HL-60 (cell line): Measurements from ENCODE around the gene FMN1.

Experiments used
- DNase-seq, 2 experiments: peaks; one replicate each; pipeline ENCODE4 v3.0.0-alpha.2; 2010 to 2020; ENCODE audit warnings: low read depth in 1 of 2, low spot score in 1 of 2
- H3K27ac ChIP-seq: fragments of 250-450 bp; sonication (Bioruptor Pico); replicated peaks from 2 replicates; pipeline ENCODE4 v1.5.1; 2020; ENCODE audit warnings: mild to moderate bottlenecking, moderate library complexity
- H3K27me3 ChIP-seq: fragments of 250-450 bp; sonication (Bioruptor Pico); 2 replicates; pipeline ENCODE4 v1.5.1; 2021; ENCODE audit warnings: mild to moderate bottlenecking, moderate library complexity; ENCODE audit not compliant: insufficient read depth, poor library complexity, severe bottlenecking
- H3K4me3 ChIP-seq: replicated peaks from 2 replicates; pipeline ENCODE4 v1.5.1; 2011; ENCODE audit warnings: mild to moderate bottlenecking, control low read depth, low read length; ENCODE audit not compliant: insufficient read depth
- GABPA ChIP-seq: IDR thresholded peaks from 2 replicates; pipeline ENCODE4 v1.6.1; 2012; ENCODE audit warnings: low read depth
- POLR2AphosphoS5 ChIP-seq: IDR thresholded peaks from 2 replicates; pipeline ENCODE4 v1.6.1; 2012; ENCODE audit warnings: low read depth
- SPI1 ChIP-seq: IDR thresholded peaks from 2 replicates; pipeline ENCODE4 v1.6.1; 2012; ENCODE audit warnings: low read depth, mild to moderate bottlenecking, borderline replicate concordance
- TF ChIP-seq, protein P1 (sequence below): IDR thresholded peaks from one replicate; pipeline ENCODE4 v1.5.1; 2011; ENCODE audit warnings: low read length, control low read depth, inconsistent platforms; ENCODE audit not compliant: insufficient read depth
- TF ChIP-seq, protein P2 (sequence below): IDR thresholded peaks from 2 replicates; pipeline ENCODE4 v1.6.1; 2012; ENCODE audit warnings: low read depth; ENCODE audit not compliant: insufficient replicate concordance

Gene FMN1

GRCh38 chr15:33078607-33079006, 115.9 kb downstream of the FMN1 start:
- peaks cover 4% of the 10 kb centered on the region for H3K27me3 ChIP-seq
- no peak for DNase-seq
- H3K27ac ChIP-seq: no peak overlapping the region
- H3K4me3 ChIP-seq: no peak overlapping the region
- TF ChIP-seq POLR2AphosphoS5: no peak
- TF ChIP-seq, protein P1, sequence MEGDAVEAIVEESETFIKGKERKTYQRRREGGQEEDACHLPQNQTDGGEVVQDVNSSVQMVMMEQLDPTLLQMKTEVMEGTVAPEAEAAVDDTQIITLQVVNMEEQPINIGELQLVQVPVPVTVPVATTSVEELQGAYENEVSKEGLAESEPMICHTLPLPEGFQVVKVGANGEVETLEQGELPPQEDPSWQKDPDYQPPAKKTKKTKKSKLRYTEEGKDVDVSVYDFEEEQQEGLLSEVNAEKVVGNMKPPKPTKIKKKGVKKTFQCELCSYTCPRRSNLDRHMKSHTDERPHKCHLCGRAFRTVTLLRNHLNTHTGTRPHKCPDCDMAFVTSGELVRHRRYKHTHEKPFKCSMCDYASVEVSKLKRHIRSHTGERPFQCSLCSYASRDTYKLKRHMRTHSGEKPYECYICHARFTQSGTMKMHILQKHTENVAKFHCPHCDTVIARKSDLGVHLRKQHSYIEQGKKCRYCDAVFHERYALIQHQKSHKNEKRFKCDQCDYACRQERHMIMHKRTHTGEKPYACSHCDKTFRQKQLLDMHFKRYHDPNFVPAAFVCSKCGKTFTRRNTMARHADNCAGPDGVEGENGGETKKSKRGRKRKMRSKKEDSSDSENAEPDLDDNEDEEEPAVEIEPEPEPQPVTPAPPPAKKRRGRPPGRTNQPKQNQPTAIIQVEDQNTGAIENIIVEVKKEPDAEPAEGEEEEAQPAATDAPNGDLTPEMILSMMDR: no peak
- TF ChIP-seq, protein P2, sequence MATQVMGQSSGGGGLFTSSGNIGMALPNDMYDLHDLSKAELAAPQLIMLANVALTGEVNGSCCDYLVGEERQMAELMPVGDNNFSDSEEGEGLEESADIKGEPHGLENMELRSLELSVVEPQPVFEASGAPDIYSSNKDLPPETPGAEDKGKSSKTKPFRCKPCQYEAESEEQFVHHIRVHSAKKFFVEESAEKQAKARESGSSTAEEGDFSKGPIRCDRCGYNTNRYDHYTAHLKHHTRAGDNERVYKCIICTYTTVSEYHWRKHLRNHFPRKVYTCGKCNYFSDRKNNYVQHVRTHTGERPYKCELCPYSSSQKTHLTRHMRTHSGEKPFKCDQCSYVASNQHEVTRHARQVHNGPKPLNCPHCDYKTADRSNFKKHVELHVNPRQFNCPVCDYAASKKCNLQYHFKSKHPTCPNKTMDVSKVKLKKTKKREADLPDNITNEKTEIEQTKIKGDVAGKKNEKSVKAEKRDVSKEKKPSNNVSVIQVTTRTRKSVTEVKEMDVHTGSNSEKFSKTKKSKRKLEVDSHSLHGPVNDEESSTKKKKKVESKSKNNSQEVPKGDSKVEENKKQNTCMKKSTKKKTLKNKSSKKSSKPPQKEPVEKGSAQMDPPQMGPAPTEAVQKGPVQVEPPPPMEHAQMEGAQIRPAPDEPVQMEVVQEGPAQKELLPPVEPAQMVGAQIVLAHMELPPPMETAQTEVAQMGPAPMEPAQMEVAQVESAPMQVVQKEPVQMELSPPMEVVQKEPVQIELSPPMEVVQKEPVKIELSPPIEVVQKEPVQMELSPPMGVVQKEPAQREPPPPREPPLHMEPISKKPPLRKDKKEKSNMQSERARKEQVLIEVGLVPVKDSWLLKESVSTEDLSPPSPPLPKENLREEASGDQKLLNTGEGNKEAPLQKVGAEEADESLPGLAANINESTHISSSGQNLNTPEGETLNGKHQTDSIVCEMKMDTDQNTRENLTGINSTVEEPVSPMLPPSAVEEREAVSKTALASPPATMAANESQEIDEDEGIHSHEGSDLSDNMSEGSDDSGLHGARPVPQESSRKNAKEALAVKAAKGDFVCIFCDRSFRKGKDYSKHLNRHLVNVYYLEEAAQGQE: no peak
- TF ChIP-seq GABPA: no peak
- no peak for TF ChIP-seq SPI1

GRCh38 chr15:33076937-33077336, 117.6 kb downstream of the FMN1 start:
- Histone ChIP-seq H3K27me3 (peaks cover 4% of the 10 kb centered on the region), H3K4me3 (no peak overlapping the region), H3K27ac (no peak overlapping the region)
- TF ChIP-seq, protein P2: no peak
- no peak for TF ChIP-seq POLR2AphosphoS5
- TF ChIP-seq GABPA: no peak
- TF ChIP-seq, protein P1: no peak
- TF ChIP-seq SPI1: no peak
- DNase-seq: no peak

DNA sequence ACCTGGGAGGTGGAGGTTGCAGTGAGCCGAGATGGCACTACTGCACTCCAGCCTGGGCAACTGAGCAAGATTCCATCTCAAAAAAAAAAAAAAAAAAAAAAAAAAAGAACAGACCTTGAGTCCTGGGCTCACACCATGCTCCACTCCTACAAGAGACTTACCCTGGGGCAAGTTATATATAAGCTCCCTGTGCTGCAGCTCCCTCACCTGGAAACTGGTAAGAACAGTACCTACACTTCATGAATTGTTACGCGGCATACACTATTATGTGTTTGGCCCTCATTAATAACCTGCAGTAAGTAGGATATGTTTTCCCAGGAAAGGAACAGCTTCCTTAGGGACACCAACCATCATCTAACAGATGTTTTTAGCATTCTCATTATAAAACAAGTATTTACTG, 119.6 kb downstream of the FMN1 start:
- TF ChIP-seq GABPA (no peak), POLR2AphosphoS5 (no peak), SPI1 (no peak)
- TF ChIP-seq, protein P2: no peak
- TF ChIP-seq, protein P1: no peak
- Histone ChIP-seq H3K27me3 (peaks cover 4% of the 10 kb centered on the region), H3K4me3 (no peak overlapping the region), H3K27ac (no peak overlapping the region)
- no peak for DNase-seq
